Hippocampal formation (tissue), 2 donors: Measurements from ENCODE around the gene DCAF16.
A peak's percentile ranks its signal among the peaks of the same experiment; 100 is the strongest.
"Not testable (repeated sequence)": the region's sequence is repeated elsewhere in the genome, so short reads cannot be mapped to it uniquely, and the experiment has no call there.

Experiments used
- DNase-seq, 2 donors: peaks; one replicate each; lab custom pipeline; 2025; lab: John Stamatoyannopoulos, UW

Gene DCAF16

DNA sequence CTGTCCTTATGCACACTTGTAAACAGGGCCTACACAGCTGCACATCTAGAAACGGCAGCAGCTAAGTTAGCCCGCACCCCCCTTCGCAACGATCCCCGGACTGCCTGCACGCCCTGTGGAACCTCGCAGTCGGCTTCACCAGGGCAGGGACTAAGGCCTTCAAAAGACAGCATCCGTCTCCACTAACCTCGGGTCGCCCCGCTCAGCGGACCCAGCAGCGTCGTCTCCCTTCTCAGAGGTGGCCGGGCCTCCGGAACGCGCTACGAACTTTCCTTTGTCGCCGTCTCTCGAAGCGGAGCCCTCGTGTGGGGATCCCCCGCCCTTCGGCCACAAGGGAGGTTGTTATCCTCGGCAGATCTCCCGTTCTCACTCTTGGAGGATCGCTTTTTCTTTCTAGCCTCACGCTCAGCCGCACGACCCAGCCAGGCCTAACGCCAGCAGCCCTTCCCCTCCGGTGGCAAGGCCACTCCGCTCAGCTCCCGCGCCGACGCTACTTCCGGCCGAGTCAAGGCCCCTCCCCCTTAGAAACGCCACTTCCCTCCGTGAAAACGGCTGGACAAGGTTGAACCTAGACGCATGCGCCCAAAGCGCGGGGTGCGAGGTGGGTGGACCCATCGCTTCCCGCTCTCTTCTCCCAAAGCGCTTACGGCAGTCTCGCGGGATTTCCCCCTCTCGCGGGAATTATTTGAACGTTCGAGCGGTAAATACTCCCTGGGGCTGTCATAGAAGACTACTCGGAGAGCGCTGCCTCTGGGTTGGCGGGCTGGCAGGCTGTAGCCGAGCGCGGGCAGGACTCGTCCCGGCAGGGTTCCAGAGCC, at the start of gene DCAF16, which contains the start of gene NCAPG:
Gene DCAF16 (minus strand): TSS at position 498 of the 818 bp plus-strand sequence. CDS start 6,616 bp downstream, outside the sequence.
Gene NCAPG (plus strand): TSS at position 720 of the 818 bp plus-strand sequence. CDS start 99 bp downstream, outside the sequence.
- peak; percentile 97 to 98 for DNase-seq

DNA sequence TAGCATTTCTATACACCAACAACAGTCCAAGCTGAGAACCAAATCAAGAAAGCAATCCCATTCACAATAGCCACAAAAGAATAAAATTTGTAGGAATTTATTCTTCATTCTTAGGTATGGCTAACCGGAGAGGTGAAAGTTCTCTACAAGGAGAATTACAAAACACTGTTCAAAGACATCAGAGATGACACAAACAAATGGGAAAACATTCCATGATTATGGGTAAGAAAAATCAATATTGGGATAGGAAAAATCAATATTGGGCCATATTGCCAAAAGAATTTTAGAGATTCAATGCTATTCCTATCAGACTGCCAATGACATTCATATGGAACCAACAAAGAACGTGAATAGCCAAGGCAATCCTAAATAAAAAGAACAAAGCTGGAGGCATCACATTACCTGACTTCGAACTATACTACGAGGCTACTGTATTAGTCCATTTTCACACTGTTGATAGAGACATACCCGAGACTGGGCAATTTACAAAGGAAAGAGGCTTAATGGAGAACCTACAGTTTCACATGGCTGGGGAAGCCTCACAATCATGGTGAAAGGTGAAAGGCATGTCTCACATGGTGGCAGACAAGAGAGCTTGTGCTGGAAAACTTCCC, 49.3 kb upstream of the DCAF16 start:
- no peak for DNase-seq

DNA sequence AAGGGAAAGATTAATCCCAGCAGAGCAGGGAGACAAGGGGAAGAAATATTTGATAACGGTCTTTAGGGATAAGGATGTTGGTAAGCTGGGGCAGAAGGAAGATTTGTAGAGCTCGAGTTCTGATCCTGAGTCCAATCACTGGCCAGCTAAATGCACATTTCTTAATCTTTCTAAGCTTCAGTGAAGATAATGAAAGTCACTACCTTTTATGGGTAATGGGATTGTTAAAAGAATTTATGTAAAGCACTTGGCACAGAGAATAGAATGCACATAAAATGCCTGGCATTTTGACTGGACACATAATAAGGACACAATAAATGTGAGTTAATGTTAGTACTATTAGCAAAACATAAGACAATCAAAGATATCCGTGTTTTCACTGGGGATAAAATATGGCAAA, 43.5 kb upstream of the DCAF16 start:
- no peak for DNase-seq

DNA sequence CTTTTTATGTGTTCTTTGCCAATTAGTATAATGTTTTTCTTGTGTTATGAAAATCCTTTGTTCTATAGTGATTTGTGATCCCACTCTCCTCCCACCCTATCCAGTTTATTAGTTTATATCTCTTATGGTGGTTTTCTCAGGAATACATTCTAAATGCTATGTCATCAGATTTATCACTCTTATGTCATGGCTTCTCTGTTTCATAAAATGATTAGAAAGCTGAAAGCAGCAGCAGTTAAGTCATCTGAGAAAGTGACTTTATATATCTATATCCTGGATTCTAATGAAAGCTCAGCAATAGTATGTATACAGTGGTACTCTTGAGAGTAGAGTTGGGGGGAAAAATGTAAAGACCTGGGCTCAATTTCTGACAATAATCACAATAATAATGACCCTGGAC, 41.4 kb upstream of the DCAF16 start:
- no peak for DNase-seq

DNA sequence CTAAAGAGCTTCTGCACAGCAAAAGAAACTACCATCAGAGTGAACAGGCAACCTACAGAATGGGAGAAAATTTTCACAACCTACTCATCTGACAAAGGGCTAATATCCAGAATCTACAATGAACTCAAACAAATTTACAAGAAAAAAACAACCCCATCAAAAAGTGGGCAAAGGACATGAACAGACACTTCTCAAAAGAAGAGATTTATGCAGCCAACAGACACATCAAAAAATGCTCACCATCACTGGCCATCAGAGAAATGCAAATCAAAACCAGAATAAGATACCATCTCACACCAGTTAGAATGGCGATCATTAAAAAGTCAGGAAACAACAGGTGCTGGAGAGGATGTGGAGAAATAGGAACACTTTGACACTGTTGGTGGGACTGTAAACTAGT, 39.7 kb upstream of the DCAF16 start:
- DNase-seq = not testable (repeated sequence)

DNA sequence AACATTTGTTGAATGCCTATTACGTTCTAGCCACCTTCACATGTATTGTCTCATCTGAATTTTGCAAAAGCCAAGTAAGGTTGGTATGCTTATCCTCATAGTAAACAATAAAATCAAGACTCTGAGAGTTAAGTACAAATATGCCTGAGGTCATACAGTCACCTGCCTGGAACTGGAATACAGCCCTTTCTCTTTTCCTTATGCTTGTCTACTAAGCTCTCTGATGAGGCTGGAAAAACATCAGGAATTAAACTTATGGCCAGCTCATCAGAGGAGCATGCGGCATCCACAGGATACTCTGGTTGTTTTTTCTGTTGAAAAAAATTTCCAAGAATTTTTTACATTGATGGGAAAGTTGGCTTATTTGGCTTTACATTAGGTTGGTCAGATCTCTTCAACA, 35.7 kb upstream of the DCAF16 start:
- no peak for DNase-seq

DNA sequence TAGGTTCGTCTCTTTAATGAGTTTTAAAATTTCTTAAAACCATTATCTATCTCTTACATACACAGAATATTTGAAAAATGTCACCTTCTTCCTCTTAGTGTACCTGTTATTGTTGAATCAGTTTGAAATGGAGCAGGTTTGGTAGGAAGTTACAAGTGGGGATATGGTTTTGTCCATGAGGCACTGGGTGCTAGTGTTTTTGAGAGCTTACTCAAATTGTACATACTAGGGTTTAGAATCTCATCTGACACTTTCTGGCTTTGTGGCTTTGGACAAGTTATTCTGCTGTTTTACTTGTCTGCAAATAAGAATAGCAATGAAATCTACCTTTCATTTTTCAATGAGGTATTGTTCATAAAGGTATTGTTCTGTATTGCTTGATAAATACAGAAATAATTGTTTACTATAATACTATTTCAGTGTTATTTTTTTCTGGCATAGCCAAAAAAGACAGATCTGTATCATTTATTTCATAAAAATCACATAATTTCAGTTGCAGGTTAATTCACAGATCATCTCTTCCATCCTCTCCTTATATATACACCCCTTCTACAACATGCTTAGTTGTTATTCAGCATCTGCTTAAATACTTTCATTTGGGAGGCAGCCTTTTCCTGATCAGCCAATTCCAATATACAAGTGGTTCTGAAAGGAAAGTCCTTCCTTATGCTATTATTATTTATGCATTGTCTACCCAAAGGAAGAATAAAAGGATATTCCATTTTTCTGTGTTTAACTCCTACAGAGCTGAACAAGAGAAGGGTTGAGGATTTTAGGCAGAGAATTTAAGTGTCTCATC, 13.5 kb upstream of the DCAF16 start:
- DNase-seq = no peak

DNA sequence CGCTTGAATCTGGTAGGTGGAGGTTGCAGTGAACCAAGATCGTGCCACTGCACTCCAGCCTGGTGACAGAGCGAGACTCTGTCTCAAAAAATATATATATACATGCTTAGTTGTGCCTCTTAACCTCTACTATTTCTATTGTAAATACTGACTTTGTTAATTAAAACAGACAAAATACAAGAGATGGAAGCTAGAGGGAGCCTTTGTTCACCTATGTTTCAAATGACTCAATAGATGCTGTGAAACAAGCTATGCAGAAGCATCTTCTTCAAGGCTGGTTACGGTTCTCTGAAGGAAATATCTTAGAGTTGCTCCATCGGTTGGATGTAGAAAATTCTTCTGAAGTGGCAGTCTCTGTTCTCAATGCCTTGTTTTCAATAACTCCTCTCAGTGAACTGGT, 6.5 kb upstream of the DCAF16 start:
- DNase-seq = peak in 1 of 2 donors; percentile 71

DNA sequence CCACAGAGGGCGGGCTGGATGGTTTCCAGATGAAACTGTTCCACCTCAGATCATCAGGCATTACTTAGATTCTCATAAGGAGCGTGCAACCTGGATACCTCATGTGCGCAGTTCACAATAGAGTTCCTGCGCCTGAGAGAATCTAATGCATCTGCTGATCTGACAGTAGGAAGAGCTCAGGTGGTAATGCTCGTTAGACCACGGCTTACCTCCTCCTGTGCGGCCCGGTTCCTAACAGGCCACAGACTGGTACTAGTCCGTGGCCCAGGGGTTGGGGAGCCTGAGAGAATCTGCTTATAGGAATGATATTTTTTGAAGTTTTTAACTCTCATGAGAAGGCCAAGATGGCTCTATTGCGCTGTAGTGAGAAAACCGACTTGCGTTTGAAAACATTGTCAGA, 5.6 kb upstream of the DCAF16 start:
- no peak for DNase-seq

GRCh38 chr4:17814140-17814539, 3.6 kb upstream of the DCAF16 start:
- no peak for DNase-seq

DNA sequence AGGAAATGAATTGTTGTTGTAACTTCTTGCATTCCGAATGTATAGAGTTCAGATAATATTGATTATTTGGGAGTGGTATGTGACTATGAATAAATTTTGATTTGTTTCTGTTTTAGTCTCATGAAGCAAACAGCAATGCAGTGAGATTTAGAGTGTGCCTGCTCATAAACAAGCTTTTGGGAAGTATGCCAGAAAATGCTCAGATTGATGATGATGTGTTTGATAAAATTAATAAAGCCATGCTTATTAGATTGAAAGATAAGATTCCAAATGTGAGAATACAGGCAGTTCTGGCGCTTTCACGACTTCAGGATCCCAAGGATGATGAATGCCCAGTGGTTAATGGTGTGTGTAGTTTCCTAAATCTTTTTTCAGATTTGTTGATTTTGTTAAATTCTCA, 2.2 kb upstream of the DCAF16 start:
- no peak for DNase-seq

DNA sequence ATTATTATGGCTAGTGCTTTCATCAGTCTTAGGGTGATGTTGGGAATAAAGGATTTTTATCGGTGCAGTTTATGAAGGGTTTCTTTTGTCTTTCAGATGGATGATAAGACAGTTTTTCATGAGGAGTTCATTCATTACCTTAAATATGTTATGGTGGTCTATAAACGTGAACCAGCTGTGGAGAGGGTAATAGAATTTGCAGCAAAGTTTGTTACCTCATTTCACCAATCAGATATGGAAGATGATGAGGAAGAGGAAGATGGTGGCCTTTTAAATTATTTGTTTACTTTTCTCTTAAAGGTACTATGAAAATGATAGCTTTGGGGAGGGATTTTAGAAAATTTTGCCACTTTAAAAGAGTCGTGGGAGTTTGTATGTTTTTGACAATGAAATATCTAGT, 1.6 kb upstream of the DCAF16 start:
- DNase-seq = no peak

DNA sequence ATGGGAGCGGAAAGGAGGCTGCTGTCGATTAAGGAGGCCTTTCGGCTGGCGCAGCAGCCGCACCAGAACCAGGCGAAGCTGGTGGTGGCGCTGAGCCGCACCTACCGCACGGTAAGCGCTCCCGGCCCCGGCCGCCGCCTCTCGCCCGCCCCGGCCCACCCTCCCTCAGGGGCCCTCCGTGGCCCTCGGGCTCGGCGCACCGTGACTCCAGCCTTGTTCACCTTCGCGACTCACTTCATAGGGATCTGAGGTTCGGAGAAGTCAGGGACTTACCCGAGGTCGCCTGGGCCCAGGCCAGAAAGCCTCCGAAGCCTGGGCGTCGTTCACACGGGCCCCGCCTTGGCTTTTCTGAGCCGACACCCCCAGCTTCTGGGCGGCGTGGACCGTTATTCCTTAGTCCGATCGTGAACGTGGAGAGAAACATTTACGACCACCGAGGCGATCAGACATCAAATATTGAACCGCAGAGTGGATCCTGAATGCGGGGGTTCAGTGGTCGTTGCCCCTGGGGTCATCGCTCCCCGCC, 584 bp upstream of the DCAF16 start:
- DNase-seq = no peak

- DNase-seq = no peak
Measured at GRCh38 chr4:17809667-17810066, 890 bp downstream of the DCAF16 start.

- no peak for DNase-seq
Measured at GRCh38 chr4:17807446-17807845, 3.1 kb downstream of the DCAF16 start.

GRCh38 chr4:17805580-17806155, 4.9 kb downstream of the DCAF16 start:
- no peak for DNase-seq

- no peak for DNase-seq
Measured at GRCh38 chr4:17797808-17798207, 12.7 kb downstream of the DCAF16 start.

DNA sequence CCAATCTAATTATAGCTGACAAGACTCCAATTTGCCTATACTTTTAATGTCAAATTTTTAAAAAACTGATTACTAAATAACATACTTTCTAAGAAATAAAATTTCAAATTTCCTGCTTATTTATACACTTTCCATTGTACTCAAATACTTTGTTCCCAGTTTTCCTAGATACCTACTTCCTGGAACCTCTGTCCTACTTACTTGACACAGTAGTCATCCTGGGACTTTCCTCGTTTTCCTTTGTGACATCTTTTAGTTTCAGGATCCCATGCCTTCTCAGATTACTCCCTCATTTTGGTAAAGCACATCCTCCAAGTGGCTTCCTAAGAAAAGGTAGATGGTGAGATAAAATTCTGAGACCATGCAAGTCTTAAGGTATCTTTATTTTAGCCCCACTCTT, 15.8 kb downstream of the DCAF16 start:
- DNase-seq = no peak

GRCh38 chr4:17788956-17789355, 21.6 kb downstream of the DCAF16 start:
- DNase-seq = no peak

GRCh38 chr4:17787315-17787714, 23.2 kb downstream of the DCAF16 start:
- DNase-seq = no peak

- DNase-seq = no peak
Measured at GRCh38 chr4:17786567-17786966, 24.0 kb downstream of the DCAF16 start.

- DNase-seq = no peak
Measured at GRCh38 chr4:17785858-17786257, 24.7 kb downstream of the DCAF16 start.
